PC-9 (cell line): ENCODE data around the gene ERCC1.

Source experiments
- EZH2 ChIP-seq: fragments of 200-600 bp; sonication (generic); IDR thresholded peaks from 2 replicates; pipeline ENCODE4 v1.8.0; 2017; ENCODE audit warnings: antibody characterized with exemption, low read depth
- TF ChIP-seq, protein P1 (sequence below): fragments of 200-600 bp; sonication (generic); conservative IDR thresholded peaks from 2 replicates; pipeline ENCODE4 v1.6.1; 2017; ENCODE audit warnings: mixed run types, antibody characterized with exemption, mild to moderate bottlenecking, moderate library complexity

DNA sequence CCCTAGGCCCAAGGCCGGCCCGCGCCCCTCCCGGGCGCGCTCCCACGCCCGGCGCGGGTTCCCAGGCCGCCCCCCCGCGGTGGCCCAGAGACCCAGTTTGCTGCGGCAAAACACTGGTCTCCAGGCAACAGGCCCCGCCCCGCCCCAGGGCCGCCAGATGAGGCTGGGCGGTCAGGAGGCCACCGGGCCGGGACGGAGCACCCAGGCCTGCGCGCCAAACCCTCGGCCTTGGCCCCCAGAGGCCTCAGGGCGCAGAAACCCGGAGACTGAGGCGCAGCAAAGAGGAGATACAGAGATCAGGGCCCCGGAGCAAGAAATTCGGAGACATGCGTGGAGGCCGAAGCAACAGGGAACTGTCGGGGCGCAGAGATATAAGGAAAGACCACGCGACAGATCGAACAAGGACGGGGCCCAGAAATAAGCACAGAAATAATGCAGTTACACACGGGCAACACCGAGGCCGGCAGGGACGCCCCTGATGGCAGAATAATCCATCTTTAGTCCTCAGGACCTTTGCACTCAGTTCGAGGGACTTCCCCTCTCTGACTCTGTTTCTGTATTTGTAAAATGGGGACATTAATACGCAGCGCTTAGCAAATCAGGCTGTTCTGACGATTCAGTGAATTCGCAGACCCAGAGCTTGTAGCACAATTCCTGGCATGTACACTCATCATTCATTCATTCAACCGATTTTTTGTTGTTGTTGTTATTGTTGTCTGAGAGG lies 20.8 kb upstream of the ERCC1 start:
- TF ChIP-seq, protein P1, sequence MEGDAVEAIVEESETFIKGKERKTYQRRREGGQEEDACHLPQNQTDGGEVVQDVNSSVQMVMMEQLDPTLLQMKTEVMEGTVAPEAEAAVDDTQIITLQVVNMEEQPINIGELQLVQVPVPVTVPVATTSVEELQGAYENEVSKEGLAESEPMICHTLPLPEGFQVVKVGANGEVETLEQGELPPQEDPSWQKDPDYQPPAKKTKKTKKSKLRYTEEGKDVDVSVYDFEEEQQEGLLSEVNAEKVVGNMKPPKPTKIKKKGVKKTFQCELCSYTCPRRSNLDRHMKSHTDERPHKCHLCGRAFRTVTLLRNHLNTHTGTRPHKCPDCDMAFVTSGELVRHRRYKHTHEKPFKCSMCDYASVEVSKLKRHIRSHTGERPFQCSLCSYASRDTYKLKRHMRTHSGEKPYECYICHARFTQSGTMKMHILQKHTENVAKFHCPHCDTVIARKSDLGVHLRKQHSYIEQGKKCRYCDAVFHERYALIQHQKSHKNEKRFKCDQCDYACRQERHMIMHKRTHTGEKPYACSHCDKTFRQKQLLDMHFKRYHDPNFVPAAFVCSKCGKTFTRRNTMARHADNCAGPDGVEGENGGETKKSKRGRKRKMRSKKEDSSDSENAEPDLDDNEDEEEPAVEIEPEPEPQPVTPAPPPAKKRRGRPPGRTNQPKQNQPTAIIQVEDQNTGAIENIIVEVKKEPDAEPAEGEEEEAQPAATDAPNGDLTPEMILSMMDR = no peak
- no peak for TF ChIP-seq EZH2
